AG04450 (cell line): ENCODE data around the gene IL20. TPM values are rescaled to one million over a fixed set of nuclear protein-coding genes. Genes with fewer than 3 reads are reported as not detected.

Source experiments
- CTCF ChIA-PET: fragments of 300-600, 350-600 bp; formaldehyde crosslinking; extraction: SDS; loops from one replicate; lab custom pipeline; 2022; ENCODE audit warnings: antibody characterized with exemption, inconsistent platforms; lab: Charles Lee
- POLR2A ChIA-PET: fragments of 350-600 bp; formaldehyde crosslinking; extraction: SDS; loops from one replicate; lab custom pipeline; 2021; ENCODE audit warnings: antibody characterized with exemption, inconsistent platforms; lab: Yijun Ruan, JAX
- DNase-seq: peaks from one replicate; pipeline ENCODE4 v3.0.0-alpha.2; 2011; ENCODE audit warnings: low read depth, low spot score
- H3K27ac ChIP-seq: one replicate; pipeline ENCODE4 v1.5.1; 2012; ENCODE audit warnings: low read depth, low read length, control low read depth
- H3K27me3 ChIP-seq: one replicate; pipeline ENCODE4 v1.6.0; 2012; ENCODE audit warnings: low read length; ENCODE audit not compliant: control insufficient read depth, insufficient read depth
- H3K4me3 ChIP-seq: 2 replicates; pipeline ENCODE4 v1.5.1; 2011; ENCODE audit warnings: mild to moderate bottlenecking, low read depth, low read length, control low read depth
- H3K9me3 ChIP-seq: 2 replicates; pipeline ENCODE4 v1.5.1; 2012; ENCODE audit warnings: low read length; ENCODE audit not compliant: control insufficient read depth, insufficient read depth
- polyA plus RNA-seq: library from polyadenylated mRNA; depleted of rRNA; stranded (reverse); fragments of >200 nt; gene quantifications from 2 replicates; pipeline ENCODE4 v1.2.3, GENCODE V29; 2011
- TF ChIP-seq, protein P1 (sequence below): IDR thresholded peaks from 2 replicates; pipeline ENCODE4 v1.5.1; 2011; ENCODE audit warnings: low read depth, low read length, control low read depth, inconsistent platforms

Gene IL20
- polyA plus RNA-seq, 1 experiment = not detected

DNA sequence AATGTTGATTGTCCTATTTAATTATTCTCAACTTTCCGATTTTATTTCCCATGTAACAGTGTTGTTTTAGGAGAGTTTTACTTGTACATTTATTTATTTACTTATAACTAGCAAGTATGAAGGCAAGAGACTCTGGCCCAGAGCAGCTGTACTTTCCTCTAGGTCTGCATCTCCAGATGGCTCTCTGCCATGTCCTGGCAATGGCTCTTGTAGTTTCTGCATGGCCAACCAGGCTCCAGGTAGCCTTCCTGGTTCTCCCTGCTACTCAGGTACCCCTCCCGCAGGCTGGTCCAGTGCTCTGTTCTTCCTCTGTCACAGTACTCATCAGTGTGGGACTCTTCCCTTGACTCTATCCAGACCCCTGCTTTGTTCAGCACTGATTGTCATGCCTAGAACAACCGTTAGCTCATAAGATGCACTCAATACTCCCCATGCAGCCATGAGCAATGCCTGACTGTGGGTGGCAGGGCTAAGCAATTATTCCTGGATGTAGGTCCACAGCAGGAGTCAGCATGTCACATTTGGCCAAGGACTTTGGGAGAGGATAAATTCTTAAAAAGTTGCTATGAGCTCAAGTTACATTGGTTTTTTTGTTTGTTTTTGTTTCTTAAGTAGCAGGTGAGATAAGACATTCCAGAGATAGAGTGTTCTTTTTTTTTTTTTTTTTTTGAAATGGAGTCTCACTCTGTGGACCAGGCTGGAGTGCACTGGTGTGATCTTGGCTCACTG, 10.9 kb upstream of the IL20 start:
- H3K27me3 ChIP-seq = no peaks in the 10 kb centered on the region
- no peaks in the 10 kb centered on the region for H3K9me3 ChIP-seq
- POLR2A ChIA-PET = no interaction called here
- CTCF ChIA-PET = interaction anchor here (0.6 to 5.5 kb wide), 4 partner anchors 10 to 271 kb away, joined by 5 to 43 read pairs (median 10); partner anchors contain the start of gene IL20
- no peak overlapping the region for H3K27ac ChIP-seq
- no peak for DNase-seq
- H3K4me3 ChIP-seq = no peak overlapping the region
- TF ChIP-seq, protein P1, sequence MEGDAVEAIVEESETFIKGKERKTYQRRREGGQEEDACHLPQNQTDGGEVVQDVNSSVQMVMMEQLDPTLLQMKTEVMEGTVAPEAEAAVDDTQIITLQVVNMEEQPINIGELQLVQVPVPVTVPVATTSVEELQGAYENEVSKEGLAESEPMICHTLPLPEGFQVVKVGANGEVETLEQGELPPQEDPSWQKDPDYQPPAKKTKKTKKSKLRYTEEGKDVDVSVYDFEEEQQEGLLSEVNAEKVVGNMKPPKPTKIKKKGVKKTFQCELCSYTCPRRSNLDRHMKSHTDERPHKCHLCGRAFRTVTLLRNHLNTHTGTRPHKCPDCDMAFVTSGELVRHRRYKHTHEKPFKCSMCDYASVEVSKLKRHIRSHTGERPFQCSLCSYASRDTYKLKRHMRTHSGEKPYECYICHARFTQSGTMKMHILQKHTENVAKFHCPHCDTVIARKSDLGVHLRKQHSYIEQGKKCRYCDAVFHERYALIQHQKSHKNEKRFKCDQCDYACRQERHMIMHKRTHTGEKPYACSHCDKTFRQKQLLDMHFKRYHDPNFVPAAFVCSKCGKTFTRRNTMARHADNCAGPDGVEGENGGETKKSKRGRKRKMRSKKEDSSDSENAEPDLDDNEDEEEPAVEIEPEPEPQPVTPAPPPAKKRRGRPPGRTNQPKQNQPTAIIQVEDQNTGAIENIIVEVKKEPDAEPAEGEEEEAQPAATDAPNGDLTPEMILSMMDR = no peak

DNA sequence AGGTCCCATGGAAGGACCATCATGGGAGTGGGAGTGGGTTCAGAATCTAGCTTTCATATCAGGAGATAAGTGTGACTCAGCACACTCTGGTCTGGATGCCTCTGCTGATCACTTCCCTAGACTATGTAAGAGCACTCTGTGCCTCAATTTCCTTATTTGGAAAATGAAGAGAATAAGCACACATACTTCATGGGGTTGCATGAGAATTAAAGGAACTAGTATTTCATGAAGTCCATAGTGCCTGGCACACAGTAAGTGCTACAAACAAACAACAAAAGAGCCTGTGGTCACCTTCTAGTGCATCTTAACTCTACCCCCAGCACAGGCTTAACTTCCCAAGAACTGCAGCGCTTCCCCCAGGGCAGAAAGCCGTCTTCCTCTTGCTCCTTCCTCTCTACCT, 9.6 kb upstream of the IL20 start:
- TF ChIP-seq, protein P1 = no peak
- CTCF ChIA-PET = interaction anchor here (0.6 to 5.5 kb wide), 4 partner anchors 9 to 56 kb away, joined by 3 to 43 read pairs (median 8); partner anchors contain the start of gene IL20
- Histone ChIP-seq H3K4me3 (no peak overlapping the region), H3K27me3 (no peaks in the 10 kb centered on the region), H3K9me3 (no peaks in the 10 kb centered on the region), H3K27ac (no peak overlapping the region)
- POLR2A ChIA-PET = no interaction called here
- DNase-seq = no peak

DNA sequence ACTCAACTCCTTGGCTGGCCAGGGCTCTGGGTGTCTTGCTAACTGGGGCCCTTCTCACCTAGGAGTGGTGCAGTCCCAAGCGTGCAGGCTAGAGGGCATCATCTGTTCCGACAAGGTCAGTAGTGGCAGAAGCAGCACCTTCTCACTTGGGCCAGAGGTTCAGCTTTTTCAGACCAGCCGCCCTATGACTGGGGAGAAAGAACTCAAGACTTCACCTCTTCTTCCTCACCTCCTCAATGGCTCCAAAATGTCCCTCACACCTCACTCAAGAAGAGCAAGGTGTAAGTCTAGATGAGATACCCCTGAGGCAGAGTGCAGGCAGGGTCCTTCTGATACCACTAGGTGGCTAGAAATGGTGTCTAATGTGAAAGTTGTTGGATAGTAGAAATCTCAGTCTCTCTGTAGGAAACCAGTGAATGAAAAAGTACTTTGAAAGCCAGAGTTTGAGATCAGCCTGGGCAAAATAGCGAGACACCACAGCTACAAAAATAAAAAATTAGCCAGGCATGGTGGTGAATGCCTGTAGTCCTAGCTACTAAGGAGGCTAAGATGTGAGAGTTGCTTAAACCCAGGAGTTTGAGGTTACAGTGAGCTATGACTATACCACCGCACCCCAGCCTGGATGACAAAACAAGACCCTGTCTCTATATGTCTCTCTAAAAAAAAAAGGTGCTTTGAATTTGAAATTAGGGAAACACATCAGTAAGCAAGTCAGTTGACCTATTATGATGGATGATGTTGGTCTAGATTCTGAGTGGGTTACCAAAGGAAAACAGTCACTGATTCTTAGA, 8.6 kb upstream of the IL20 start:
- ChIA-PET POLR2A (no interaction called here), CTCF (interaction anchor here (0.6 to 5.5 kb wide), 4 partner anchors 8 to 55 kb away, joined by 3 to 43 read pairs (median 8); partner anchors contain the start of gene IL20)

DNA sequence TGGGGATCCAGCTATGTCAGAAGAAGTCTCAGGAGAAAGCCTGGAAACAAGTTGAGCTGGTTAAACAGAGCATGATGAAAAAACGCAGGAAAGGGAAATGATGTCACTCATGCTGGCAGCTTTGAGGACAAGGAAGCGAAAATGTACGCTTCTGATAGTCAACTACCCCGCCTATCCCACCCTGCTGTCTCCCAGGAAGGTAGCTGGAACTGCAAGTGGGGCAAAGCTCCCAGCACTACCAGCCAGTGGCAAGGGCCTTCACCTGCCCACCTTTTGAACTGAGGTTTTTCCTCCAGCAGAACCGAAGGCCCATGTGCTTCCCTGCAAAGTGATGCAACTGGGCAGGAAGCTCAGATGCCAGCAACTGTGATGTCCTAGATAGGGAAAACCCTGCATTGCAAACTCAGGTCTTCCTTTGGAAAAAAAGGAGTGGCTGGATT, 6.3 kb upstream of the IL20 start:
- no peaks in the 10 kb centered on the region for H3K9me3 ChIP-seq
- no peaks in the 10 kb centered on the region for H3K27me3 ChIP-seq
- no peak overlapping the region for H3K27ac ChIP-seq
- POLR2A ChIA-PET = no interaction called here
- TF ChIP-seq, protein P1 = no peak
- H3K4me3 ChIP-seq = no peak overlapping the region
- no peak for DNase-seq
- CTCF ChIA-PET = no interaction called here

More for the DNA sequence above, 8.6 kb upstream of the IL20 start:
- DNase-seq = no peak
- H3K27me3 ChIP-seq = no peaks in the 10 kb centered on the region
- no peaks in the 10 kb centered on the region for H3K9me3 ChIP-seq
- H3K27ac ChIP-seq = no peak overlapping the region
- no peak overlapping the region for H3K4me3 ChIP-seq
- TF ChIP-seq, protein P1 = peak; percentile 39

DNA sequence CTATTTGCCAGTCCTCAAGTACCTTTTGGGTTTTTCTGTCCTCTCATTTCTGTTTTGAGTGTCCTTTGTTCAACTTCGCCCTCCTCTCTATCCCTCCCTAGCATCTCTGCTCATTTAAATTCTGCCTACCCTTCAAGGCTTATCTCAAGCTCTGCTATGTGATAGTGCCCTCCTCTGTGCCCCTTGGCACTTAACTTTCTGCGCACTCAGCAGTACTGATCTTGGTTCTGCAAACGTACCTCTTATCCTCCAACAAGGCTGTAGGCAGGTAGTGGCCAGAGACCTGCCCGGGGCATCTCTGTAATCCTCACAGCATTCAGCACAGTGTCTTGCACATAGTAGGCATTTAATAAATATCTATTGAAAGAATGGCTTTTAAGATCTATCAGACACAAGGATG, 5.3 kb upstream of the IL20 start:
- Histone ChIP-seq H3K27ac (no peak overlapping the region), H3K4me3 (no peak overlapping the region), H3K27me3 (no peaks in the 10 kb centered on the region), H3K9me3 (no peaks in the 10 kb centered on the region)
- POLR2A ChIA-PET = no interaction called here
- no peak for DNase-seq
- CTCF ChIA-PET = interaction anchor here (1.1 kb wide), 1 partner anchor 52 kb away, joined by 4 read pairs; no protein-coding TSS in a partner anchor
- TF ChIP-seq, protein P1 = no peak
